Measurements from ENCODE around the gene AMPD2. TPM values are rescaled to one million over a fixed set of nuclear protein-coding genes. Genes with fewer than 3 reads are reported as not detected.

AMPD2 gene
- polyA plus RNA-seq (ENCODE audit: insufficient read length): 27.6 TPM

GRCh38 chr1:109619576-109620400, at the start of gene AMPD2, which contains the start of gene GNAT2:
AMPD2 (plus strand) TSS chr1:109619837; CDS start chr1:109621176, 1,339 bp downstream.
GNAT2 (minus strand) TSS chr1:109619616; CDS start chr1:109612870, 6,746 bp downstream.
- DNase-seq: peak; percentile 83

- no peak for DNase-seq
Observed at GRCh38 chr1:109570414-109570813, 49.2 kb upstream of the AMPD2 start.

- DNase-seq: no peak
Observed at GRCh38 chr1:109573785-109574184, 45.9 kb upstream of the AMPD2 start.

GRCh38 chr1:109578947-109579443, 40.6 kb upstream of the AMPD2 start:
- DNase-seq: no peak

GRCh38 chr1:109579491-109579890, 40.1 kb upstream of the AMPD2 start:
- DNase-seq: peak; percentile 14

- DNase-seq: no peak
Observed at GRCh38 chr1:109582021-109582420, 37.6 kb upstream of the AMPD2 start.

- no peak for DNase-seq
Observed at GRCh38 chr1:109584766-109585165, 34.9 kb upstream of the AMPD2 start.

- DNase-seq: no peak
Observed at GRCh38 chr1:109586055-109586454, 33.6 kb upstream of the AMPD2 start.

GRCh38 chr1:109589177-109589576, 30.5 kb upstream of the AMPD2 start:
- DNase-seq: no peak

- DNase-seq: no peak
Observed at GRCh38 chr1:109589679-109590078, 30.0 kb upstream of the AMPD2 start.

GRCh38 chr1:109592916-109593315, 26.7 kb upstream of the AMPD2 start:
- no peak for DNase-seq

GRCh38 chr1:109595531-109595930, 24.1 kb upstream of the AMPD2 start:
- no peak for DNase-seq

- DNase-seq: no peak
Observed at GRCh38 chr1:109598156-109598555, 21.5 kb upstream of the AMPD2 start.

GRCh38 chr1:109598655-109599054, 21.0 kb upstream of the AMPD2 start:
- DNase-seq: no peak

GRCh38 chr1:109603229-109603628, 16.4 kb upstream of the AMPD2 start:
- DNase-seq: no peak

- DNase-seq: no peak
Observed at GRCh38 chr1:109605381-109605780, 14.3 kb upstream of the AMPD2 start.

- DNase-seq: no peak
Observed at GRCh38 chr1:109609881-109610280, 9.8 kb upstream of the AMPD2 start.

GRCh38 chr1:109610609-109611307, 8.9 kb upstream of the AMPD2 start:
- DNase-seq: no peak

GRCh38 chr1:109611308-109611990, 8.2 kb upstream of the AMPD2 start:
- DNase-seq: no peak

GRCh38 chr1:109613361-109614147, 6.1 kb upstream of the AMPD2 start:
- no peak for DNase-seq

GRCh38 chr1:109615879-109616278, 3.8 kb upstream of the AMPD2 start:
- DNase-seq: no peak

GRCh38 chr1:109616391-109616790, 3.2 kb upstream of the AMPD2 start:
- no peak for DNase-seq

Data from hindlimb muscle (tissue), 1 donor.